ENCODE data around the gene ALPG. TPM values are rescaled to one million over a fixed set of nuclear protein-coding genes. Genes with fewer than 3 reads are reported as not detected.
"Not testable (repeated sequence)": the region's sequence is repeated elsewhere in the genome, so short reads cannot be mapped to it uniquely, and the experiment has no call there.

The ALPG gene
- total and polyA plus RNA-seq, 2 of the 4 experiments (the other 2 are of a cell fraction) = not detected

DNA sequence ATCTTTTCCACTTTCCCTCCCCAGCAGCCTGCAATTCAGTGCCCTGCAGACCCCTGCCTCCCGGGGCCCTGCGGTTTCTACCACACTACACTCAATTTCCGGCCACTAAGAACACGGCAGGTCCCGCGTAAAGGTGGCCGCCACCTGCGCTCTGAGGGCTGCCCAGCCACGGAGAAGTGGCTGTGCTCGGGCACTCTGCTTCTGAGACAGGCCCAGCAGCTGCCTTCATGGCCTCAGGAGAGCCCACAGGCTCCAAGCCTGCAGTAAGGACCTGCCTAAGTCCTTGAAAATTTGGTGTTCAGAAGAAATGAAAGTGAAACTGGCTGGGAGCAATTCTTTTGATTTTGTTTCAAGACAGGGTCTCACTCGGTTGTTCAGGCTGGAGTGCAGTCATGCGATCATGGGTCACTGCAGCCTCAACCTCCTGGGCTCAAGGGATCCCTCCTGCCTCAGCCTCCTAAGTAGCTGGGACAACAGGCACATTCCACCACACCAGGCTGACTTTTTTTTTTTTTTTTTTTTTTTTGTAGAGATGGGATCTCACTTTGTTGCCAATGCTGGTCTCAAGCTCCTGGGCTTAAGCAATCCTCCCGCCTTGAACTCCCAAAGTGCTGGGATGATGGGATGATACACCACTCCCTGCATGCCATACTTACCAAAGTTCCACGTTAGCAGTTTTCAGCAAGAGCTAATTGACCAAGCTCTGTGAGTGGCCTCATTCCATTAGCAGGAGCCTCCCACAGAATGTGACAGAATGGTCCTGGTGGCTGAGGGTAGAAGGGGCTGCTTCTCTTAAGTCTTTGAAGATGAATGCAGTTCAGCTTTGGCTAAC is 42.6 kb upstream of the ALPG start (continued):
- TF ChIP-seq NFE2L2 (IDR thresholded peaks at IDR 0.05; ENCODE audit: low read depth, low read length) (no peak), CHD1 (IDR thresholded peaks at IDR 0.05; ENCODE audit: low read depth, low read length) (no peak)

DNA sequence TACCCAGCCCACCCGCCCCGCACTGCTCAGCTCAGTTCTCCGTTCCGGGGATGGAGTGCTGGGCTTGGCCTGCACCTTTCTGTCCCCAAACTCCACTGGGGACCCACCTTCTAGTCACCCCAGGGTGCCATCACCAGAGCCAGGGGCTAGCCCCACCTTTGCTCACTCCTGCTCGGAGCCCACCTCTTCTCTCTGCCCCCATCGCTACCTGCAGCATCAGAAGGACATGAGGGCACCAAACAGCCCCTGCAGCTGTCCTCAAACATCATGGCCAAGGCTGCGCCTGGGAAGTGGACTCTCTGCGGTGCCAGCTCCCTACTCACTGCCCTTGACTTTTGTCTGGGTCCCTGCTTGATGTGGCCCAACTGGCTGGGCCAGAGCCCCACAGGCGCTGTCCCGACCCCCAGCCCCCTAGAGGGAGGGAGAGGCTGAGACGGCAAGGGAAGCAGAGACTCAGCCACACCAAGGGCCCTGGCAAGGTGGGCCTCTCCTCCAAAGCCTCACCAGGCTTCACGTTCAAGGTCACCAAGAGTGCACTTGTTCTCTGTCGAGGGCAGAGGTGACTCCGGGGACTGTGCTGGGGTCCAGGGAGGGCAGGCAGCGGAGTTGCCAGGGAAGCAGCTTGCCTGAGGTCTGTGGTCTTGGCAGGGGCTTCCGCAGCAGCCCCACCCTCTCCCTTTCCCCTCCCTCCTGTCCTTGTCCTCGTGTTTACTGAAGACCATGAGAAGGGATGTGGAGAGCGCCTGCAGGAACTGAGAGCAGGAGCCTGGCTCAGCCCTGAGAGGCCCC is 41.6 kb upstream of the ALPG start:
- H3K4me2 ChIP-seq (ENCODE audit: low read depth, low read length); POLR2A ChIA-PET (ENCODE audit: unreplicated experiment); H3K27me3 ChIP-seq (ENCODE audit: control insufficient read depth, insufficient read depth, low read length); H3K36me3 ChIP-seq (ENCODE audit: control insufficient read depth, insufficient read depth, low read length); H3K14ac ChIP-seq (replicated peaks; ENCODE audit: low read depth, low read length); H3K4me3 ChIP-seq (ENCODE audit: insufficient read depth, low read depth, low read length); H3K9me1 ChIP-seq (ENCODE audit: insufficient read depth, low read length); ATAC-seq (ENCODE audit: low read depth); H2AFZ ChIP-seq (replicated peaks; ENCODE audit: low read length, poor library complexity); H3K27ac ChIP-seq (ENCODE audit: insufficient read depth, low read length); H3K56ac ChIP-seq (ENCODE audit: extremely low read depth, insufficient read depth, low read length); H3K9me3 ChIP-seq (ENCODE audit: control insufficient read depth, insufficient read depth, low read length); H3K4ac ChIP-seq (ENCODE audit: low read depth, low read length); H2AK5ac ChIP-seq (ENCODE audit: low read depth, low read length); intact Hi-C loops (cut with micrococcal nuclease); H3K4me1 ChIP-seq (ENCODE audit: control insufficient read depth, insufficient read depth, low read length); H2BK120ac ChIP-seq (ENCODE audit: low read depth, low read length); H2BK15ac ChIP-seq (ENCODE audit: low read depth, low read length); dilution Hi-C loops (cut with HindIII; ENCODE audit: low sequenced_read_pairs, unreplicated experiment); DNase-seq; H3K23ac ChIP-seq (ENCODE audit: low read depth, low read length); H2AK9ac ChIP-seq (replicated peaks; ENCODE audit: low read depth, low read length, poor library complexity); H3K79me1 ChIP-seq (ENCODE audit: low read depth in 1 of 2, low read length in 2 of 2); H2BK5ac ChIP-seq (ENCODE audit: low read depth, low read length, poor library complexity, severe bottlenecking); H4K91ac ChIP-seq (ENCODE audit: insufficient read depth, low read depth, low read length); H3K18ac ChIP-seq (ENCODE audit: low read depth, low read length); H3K9ac ChIP-seq (ENCODE audit: low read depth, low read length); H4K5ac ChIP-seq (ENCODE audit: low read depth, low read length); H4K20me1 ChIP-seq (ENCODE audit: insufficient read depth, low read length); in situ Hi-C loops (cut with MboI; ENCODE audit: low sequenced_read_pairs); H4K8ac ChIP-seq (ENCODE audit: low read depth in 2 of 2, low read length in 2 of 2); H2BK20ac ChIP-seq (ENCODE audit: low read depth, low read length); BruUV-seq (replicated peaks): not testable (repeated sequence)
- 70% methylated on average over 8 of the region's 18 CpGs; no CpG with 5 or more reads in 1 of the 2 experiments for WGBS, 2 experiments (ENCODE audit: extremely low coverage in 2 of 2, insufficient read length in 1 of 2)
- CTCF ChIA-PET = interaction anchor here (0.6 kb wide), 1 partner anchor 379 kb away, joined by 3 read pairs; no protein-coding TSS in a partner anchor
